IPS-11a (cell line): ENCODE data around the gene KIF21B.
"Not testable (repeated sequence)": the region's sequence is repeated elsewhere in the genome, so short reads cannot be mapped to it uniquely, and the experiment has no call there.

Experiments used
- H3K4me3 ChIP-seq: one replicate; pipeline ENCODE4 v1.5.1; 2013; ENCODE audit warnings: low read depth, low read length, control low read depth

KIF21B gene

GRCh38 chr1:200971955-200972711, 51.4 kb downstream of the KIF21B start:
- H3K4me3 ChIP-seq: no peak overlapping the region

- H3K4me3 ChIP-seq: no peak overlapping the region
Observed at GRCh38 chr1:200971428-200971903, 52.0 kb downstream of the KIF21B start.

- H3K4me3 ChIP-seq: no peak overlapping the region
Observed at GRCh38 chr1:200970771-200971427, 52.6 kb downstream of the KIF21B start.

- no peak overlapping the region for H3K4me3 ChIP-seq
Observed at GRCh38 chr1:200969726-200970561, 53.6 kb downstream of the KIF21B start.

GRCh38 chr1:200968469-200969410, 54.8 kb downstream of the KIF21B start:
- H3K4me3 ChIP-seq: no peak overlapping the region

- no peak overlapping the region for H3K4me3 ChIP-seq
Observed at GRCh38 chr1:200967693-200968468, 55.6 kb downstream of the KIF21B start.

- H3K4me3 ChIP-seq: no peak overlapping the region
Observed at GRCh38 chr1:200966934-200967333, 56.6 kb downstream of the KIF21B start.

GRCh38 chr1:200965111-200965805, 58.3 kb downstream of the KIF21B start:
- no peak overlapping the region for H3K4me3 ChIP-seq

GRCh38 chr1:200963888-200964287, 59.6 kb downstream of the KIF21B start:
- H3K4me3 ChIP-seq: not testable (repeated sequence)

- H3K4me3 ChIP-seq: no peak overlapping the region
Observed at GRCh38 chr1:200963076-200963475, 60.4 kb downstream of the KIF21B start.

- no peak overlapping the region for H3K4me3 ChIP-seq
Observed at GRCh38 chr1:200962631-200963030, 60.9 kb downstream of the KIF21B start.

- H3K4me3 ChIP-seq: not testable (repeated sequence)
Observed at GRCh38 chr1:200962151-200962550, 61.4 kb downstream of the KIF21B start.

GRCh38 chr1:200960948-200961340, 62.6 kb downstream of the KIF21B start:
- no peak overlapping the region for H3K4me3 ChIP-seq

GRCh38 chr1:200960236-200960947, 63.1 kb downstream of the KIF21B start:
- H3K4me3 ChIP-seq: no peak overlapping the region

- H3K4me3 ChIP-seq: no peak overlapping the region
Observed at GRCh38 chr1:200959411-200959921, 64.0 kb downstream of the KIF21B start.

GRCh38 chr1:200958597-200958996, 64.9 kb downstream of the KIF21B start:
- no peak overlapping the region for H3K4me3 ChIP-seq

- no peak overlapping the region for H3K4me3 ChIP-seq
Observed at GRCh38 chr1:200954434-200954833, 69.1 kb downstream of the KIF21B start.

- no peak overlapping the region for H3K4me3 ChIP-seq
Observed at GRCh38 chr1:200951016-200951415, 72.5 kb downstream of the KIF21B start.
